ENCODE measurements around the gene INSYN1.
A peak's percentile ranks its signal among the peaks of the same experiment; 100 is the strongest.
"Not testable (repeated sequence)": the region's sequence is repeated elsewhere in the genome, so short reads cannot be mapped to it uniquely, and the experiment has no call there.

The INSYN1 gene

DNA sequence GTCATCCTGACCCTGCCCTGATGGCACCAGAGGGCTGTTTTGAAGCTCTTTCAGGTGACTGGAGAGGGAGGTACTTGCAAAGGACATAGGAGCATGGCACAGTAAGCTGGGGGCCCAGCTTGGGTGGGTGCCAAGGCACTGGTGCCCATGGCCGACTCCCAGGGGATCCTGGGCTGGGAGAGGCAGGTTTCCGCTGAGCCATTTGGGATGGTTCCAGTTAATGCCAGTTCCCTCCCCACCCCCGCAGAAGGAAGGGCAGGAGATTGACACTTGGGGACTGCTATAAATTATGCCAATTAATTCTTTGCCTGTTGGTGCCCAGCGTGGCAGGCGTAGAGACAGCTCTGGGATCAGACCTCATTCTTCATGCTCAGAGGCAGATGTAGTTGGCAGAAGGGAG, 42.8 kb downstream of the INSYN1 start:
- H3K4me3 Mint-ChIP-seq, result no peak overlapping the region
- H3K27ac Mint-ChIP-seq, result no peak overlapping the region
- H3K4me1 Mint-ChIP-seq, result no peaks in the 10 kb centered on the region
- H3K27me3 Mint-ChIP-seq (ENCODE audit: low read depth), result peaks cover 3% of the 10 kb centered on the region
- TF ChIP-seq, protein P1, sequence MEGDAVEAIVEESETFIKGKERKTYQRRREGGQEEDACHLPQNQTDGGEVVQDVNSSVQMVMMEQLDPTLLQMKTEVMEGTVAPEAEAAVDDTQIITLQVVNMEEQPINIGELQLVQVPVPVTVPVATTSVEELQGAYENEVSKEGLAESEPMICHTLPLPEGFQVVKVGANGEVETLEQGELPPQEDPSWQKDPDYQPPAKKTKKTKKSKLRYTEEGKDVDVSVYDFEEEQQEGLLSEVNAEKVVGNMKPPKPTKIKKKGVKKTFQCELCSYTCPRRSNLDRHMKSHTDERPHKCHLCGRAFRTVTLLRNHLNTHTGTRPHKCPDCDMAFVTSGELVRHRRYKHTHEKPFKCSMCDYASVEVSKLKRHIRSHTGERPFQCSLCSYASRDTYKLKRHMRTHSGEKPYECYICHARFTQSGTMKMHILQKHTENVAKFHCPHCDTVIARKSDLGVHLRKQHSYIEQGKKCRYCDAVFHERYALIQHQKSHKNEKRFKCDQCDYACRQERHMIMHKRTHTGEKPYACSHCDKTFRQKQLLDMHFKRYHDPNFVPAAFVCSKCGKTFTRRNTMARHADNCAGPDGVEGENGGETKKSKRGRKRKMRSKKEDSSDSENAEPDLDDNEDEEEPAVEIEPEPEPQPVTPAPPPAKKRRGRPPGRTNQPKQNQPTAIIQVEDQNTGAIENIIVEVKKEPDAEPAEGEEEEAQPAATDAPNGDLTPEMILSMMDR (IDR thresholded peaks at IDR 0.05; ENCODE audit: unreplicated experiment in 3 of 3), result no peak
- peaks cover 67% of the 10 kb centered on the region for H3K36me3 Mint-ChIP-seq (ENCODE audit: low read depth)
- no peaks in the 10 kb centered on the region for H3K9me3 Mint-ChIP-seq

DNA sequence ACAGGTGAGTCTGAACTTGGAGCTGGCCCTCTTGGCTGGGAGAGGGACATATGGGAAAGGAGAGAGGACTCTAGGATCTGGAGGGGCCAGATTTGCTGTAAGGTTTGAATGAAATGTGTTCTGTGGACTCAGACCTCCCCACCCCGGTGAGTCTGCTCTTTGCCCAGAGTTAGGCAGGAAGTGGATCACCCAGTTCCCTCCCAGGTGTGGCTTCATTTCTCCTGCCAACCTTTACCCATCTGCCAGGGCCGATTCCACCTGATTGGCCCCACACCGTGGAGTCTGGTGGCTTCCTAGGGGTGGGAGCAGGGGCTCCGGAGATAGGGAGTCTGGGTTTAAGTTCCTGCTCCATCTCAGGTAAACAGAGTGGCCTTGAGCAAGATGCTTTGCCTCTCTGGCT, 43.5 kb downstream of the INSYN1 start:
- TF ChIP-seq, protein P1 (IDR thresholded peaks at IDR 0.05; ENCODE audit: unreplicated experiment in 3 of 3), result no peak
- Mint-ChIP-seq H3K27me3 (ENCODE audit: low read depth) (peaks cover 3% of the 10 kb centered on the region), H3K4me3 (no peak overlapping the region), H3K27ac (no peak overlapping the region), H3K36me3 (ENCODE audit: low read depth) (peaks cover 73% of the 10 kb centered on the region), H3K9me3 (no peaks in the 10 kb centered on the region), H3K4me1 (no peaks in the 10 kb centered on the region)

DNA sequence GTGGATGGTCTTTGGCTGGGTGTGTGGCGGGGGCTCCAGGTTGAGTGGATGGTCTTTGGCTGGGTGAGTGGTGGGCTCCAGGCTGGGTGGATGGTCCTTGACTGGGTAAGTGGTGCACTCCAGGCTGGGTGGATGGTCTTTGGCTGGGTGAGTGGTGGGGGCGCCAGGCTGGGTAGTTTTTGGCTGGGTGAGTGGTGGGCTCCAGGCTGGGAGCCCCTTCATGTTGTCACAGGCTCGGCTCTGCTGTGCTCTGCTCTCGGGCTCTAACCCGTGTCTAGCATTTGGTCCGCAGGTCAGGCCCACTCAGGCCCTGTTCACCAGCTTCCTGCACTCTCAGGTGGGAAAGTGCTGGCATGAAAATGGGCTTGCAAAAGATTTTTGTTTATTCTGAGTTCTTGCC, 43.9 kb downstream of the INSYN1 start:
- TF ChIP-seq, protein P1 (IDR thresholded peaks at IDR 0.05; ENCODE audit: unreplicated experiment in 3 of 3), result no peak
- Mint-ChIP-seq H3K27me3 (ENCODE audit: low read depth) (peaks cover 3% of the 10 kb centered on the region), H3K4me3 (no peak overlapping the region), H3K36me3 (ENCODE audit: low read depth) (peaks cover 72% of the 10 kb centered on the region), H3K27ac (no peak overlapping the region), H3K9me3 (no peaks in the 10 kb centered on the region), H3K4me1 (no peaks in the 10 kb centered on the region)

DNA sequence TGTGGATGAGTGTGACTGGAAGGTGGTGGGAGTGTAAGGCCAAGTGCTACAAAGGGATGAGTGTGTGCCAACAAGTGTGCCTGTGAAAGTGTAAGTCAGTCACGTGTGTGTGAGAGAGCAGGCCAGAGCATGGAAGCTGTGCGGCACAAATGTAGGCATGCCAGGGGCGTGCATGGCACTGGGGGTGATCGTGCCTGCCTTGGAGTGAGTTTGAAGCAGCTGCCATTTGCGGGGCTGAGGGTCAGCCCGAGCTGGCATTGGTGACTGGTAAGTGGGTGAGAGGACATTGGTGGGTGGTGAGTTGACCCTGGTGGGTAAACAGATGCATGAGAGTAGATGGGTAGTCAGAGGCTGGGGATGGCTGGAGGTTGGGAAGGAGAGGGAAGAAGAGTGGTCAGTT, 44.5 kb downstream of the INSYN1 start:
- Mint-ChIP-seq H3K27me3 (ENCODE audit: low read depth) (peaks cover 3% of the 10 kb centered on the region), H3K27ac (no peak overlapping the region), H3K4me1 (no peaks in the 10 kb centered on the region), H3K4me3 (no peak overlapping the region), H3K9me3 (no peaks in the 10 kb centered on the region), H3K36me3 (ENCODE audit: low read depth) (peaks cover 68% of the 10 kb centered on the region)
- TF ChIP-seq, protein P1 (IDR thresholded peaks at IDR 0.05; ENCODE audit: unreplicated experiment in 3 of 3), result no peak

DNA sequence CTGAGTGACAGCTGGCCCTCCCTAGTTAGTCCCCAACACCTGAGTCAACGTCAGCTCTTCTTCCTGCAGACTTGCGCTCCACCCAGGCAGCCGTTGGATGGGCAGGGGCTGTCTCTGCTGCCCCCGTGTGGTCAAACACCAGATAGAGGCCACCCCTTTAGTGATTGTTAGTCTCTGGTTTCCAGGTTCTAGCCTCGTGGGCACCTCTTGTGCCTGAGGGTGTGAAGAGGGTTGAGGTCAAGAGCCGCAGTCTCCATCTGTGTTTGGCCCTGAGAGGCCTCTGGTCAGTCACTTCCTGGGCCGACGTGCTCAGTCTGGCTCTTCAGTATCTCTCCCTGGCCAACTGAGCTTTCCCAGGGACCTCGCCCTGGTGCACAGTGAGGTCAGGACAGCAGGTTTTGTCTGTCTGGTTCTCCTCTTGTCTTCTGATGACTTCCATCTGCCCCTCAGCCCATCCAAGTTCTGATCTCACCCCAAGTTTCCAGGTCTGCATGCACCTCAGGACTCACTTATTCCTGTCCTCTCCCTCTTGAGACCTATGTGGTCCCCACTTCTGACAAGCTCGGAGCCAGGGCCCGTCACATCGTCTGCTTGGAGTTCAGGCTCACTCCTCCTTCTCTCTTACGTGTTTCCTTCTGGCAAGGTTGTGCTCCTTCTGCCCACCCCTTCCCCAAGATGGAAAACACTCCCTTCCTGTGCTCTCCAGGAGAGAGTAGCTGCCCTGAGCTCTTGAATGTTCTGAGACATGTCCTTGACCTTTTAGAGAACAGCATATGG, 48.1 kb downstream of the INSYN1 start:
- H3K36me3 Mint-ChIP-seq (ENCODE audit: low read depth), result peaks cover 57% of the 10 kb centered on the region
- peaks cover 8% of the 10 kb centered on the region for H3K4me1 Mint-ChIP-seq
- no peak overlapping the region for H3K27ac Mint-ChIP-seq
- H3K4me3 Mint-ChIP-seq, result no peak overlapping the region
- no peaks in the 10 kb centered on the region for H3K9me3 Mint-ChIP-seq
- H3K27me3 Mint-ChIP-seq (ENCODE audit: low read depth), result no peaks in the 10 kb centered on the region
- TF ChIP-seq, protein P1 (IDR thresholded peaks at IDR 0.05; ENCODE audit: unreplicated experiment in 3 of 3), result peak; percentile 74 to 80 (median 78)

DNA sequence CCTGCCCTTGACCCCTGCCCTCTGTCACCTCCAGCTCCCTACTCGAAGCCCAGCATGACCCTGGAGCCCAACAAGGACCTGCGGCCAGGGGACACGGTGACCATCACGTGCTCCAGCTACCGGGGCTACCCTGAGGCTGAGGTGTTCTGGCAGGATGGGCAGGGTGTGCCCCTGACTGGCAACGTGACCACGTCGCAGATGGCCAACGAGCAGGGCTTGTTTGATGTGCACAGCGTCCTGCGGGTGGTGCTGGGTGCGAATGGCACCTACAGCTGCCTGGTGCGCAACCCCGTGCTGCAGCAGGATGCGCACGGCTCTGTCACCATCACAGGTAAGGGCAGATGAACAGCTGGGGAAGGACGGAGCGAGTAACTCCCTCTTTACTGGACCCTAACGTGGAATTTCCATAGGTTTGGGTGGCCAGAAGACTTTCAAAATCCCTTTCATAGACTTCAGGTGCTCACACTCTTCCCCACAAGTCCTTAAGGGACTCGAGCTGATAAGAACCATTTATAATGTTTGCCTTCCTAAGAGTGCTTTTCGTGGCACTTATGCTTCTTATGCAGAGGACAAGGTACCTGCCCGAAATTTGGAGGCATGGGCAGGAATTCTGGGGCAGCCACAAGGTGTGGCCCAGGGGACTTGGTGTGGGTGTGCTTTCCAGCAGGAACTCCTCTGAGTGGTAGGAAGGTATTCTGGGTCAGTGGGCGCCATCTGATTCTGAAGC, 48.8 kb downstream of the INSYN1 start:
- H3K27ac Mint-ChIP-seq; H3K4me3 Mint-ChIP-seq; H3K9me3 Mint-ChIP-seq; H3K27me3 Mint-ChIP-seq (ENCODE audit: low read depth): not testable (repeated sequence)
- peaks cover 59% of the 10 kb centered on the region for H3K36me3 Mint-ChIP-seq (ENCODE audit: low read depth)
- H3K4me1 Mint-ChIP-seq, result peaks cover 12% of the 10 kb centered on the region

DNA sequence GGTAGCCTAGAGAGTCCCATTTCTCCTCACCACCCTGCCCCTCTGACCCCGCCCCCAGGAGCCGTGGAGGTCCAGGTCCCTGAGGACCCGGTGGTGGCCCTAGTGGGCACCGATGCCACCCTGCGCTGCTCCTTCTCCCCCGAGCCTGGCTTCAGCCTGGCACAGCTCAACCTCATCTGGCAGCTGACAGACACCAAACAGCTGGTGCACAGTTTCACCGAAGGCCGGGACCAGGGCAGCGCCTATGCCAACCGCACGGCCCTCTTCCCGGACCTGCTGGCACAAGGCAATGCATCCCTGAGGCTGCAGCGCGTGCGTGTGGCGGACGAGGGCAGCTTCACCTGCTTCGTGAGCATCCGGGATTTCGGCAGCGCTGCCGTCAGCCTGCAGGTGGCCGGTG, 49.5 kb downstream of the INSYN1 start:
- peaks cover 19% of the 10 kb centered on the region for H3K4me1 Mint-ChIP-seq
- not testable (repeated sequence) for H3K27me3 Mint-ChIP-seq (ENCODE audit: low read depth); H3K27ac Mint-ChIP-seq; H3K9me3 Mint-ChIP-seq; H3K4me3 Mint-ChIP-seq
- peaks cover 52% of the 10 kb centered on the region for H3K36me3 Mint-ChIP-seq (ENCODE audit: low read depth)

DNA sequence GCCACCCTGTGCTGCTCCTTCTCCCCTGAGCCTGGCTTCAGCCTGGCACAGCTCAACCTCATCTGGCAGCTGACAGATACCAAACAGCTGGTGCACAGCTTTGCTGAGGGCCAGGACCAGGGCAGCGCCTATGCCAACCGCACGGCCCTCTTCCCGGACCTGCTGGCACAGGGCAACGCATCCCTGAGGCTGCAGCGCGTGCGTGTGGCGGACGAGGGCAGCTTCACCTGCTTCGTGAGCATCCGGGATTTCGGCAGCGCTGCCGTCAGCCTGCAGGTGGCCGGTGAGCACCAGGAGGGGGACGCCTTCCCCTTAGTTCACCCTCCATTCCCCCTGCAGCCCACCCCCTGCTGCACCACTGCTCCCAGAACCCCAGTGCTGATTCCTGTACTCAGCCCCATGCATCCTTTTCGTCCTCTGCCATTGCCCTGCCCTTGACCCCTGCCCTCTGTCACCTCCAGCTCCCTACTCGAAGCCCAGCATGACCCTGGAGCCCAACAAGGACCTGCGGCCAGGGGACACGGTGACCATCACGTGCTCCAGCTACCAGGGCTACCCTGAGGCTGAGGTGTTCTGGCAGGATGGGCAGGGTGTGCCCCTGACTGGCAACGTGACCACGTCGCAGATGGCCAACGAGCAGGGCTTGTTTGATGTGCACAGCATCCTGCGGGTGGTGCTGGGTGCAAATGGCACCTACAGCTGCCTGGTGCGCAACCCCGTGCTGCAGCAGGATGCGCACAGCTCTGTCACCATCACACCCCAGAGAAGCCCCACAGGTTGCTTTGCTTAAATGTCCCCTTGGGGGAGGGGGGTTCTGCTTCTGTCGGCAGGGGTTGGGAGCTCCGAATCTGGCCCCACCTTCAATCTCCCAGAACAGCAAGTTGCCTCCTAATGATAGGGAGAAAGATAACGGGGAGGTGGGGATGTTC, 50.6 kb downstream of the INSYN1 start:
- H3K27me3 Mint-ChIP-seq (ENCODE audit: low read depth); H3K27ac Mint-ChIP-seq: not testable (repeated sequence)
- peaks cover 29% of the 10 kb centered on the region for H3K4me1 Mint-ChIP-seq

More for the DNA sequence above, 50.6 kb downstream of the INSYN1 start:
- not testable (repeated sequence) for H3K4me3 Mint-ChIP-seq, H3K9me3 Mint-ChIP-seq
- H3K36me3 Mint-ChIP-seq (ENCODE audit: low read depth), result peaks cover 44% of the 10 kb centered on the region

Measured in nephron (organoid).